DMS53 (cell line): ENCODE data around the gene DACT2.
A peak's percentile ranks its signal among the peaks of the same experiment; 100 is the strongest.

ENCODE experiments used
- DNase-seq: peaks from one replicate; lab custom pipeline; 2025; lab: John Stamatoyannopoulos, UW

DACT2 gene

GRCh38 chr6:168348186-168348585 lies 28.6 kb upstream of the DACT2 start:
- DNase-seq: no peak

- DNase-seq: no peak
Observed at GRCh38 chr6:168347615-168348014, 28.0 kb upstream of the DACT2 start.

- DNase-seq: no peak
Observed at GRCh38 chr6:168347053-168347452, 27.5 kb upstream of the DACT2 start.

GRCh38 chr6:168345896-168346754 lies 26.5 kb upstream of the DACT2 start:
- peak; percentile 52 for DNase-seq

- DNase-seq: no peak
Observed at GRCh38 chr6:168345266-168345665, 25.7 kb upstream of the DACT2 start.

- no peak for DNase-seq
Observed at GRCh38 chr6:168344338-168344737, 24.8 kb upstream of the DACT2 start.

- no peak for DNase-seq
Observed at GRCh38 chr6:168343239-168344150, 23.9 kb upstream of the DACT2 start.

GRCh38 chr6:168342636-168343035 lies 23.1 kb upstream of the DACT2 start:
- DNase-seq: no peak

- no peak for DNase-seq
Observed at GRCh38 chr6:168341280-168341900, 21.8 kb upstream of the DACT2 start.

- no peak for DNase-seq
Observed at GRCh38 chr6:168340819-168341218, 21.2 kb upstream of the DACT2 start.

- DNase-seq: no peak
Observed at GRCh38 chr6:168338777-168339176, 19.2 kb upstream of the DACT2 start.

GRCh38 chr6:168336967-168337366 lies 17.4 kb upstream of the DACT2 start:
- DNase-seq: no peak

GRCh38 chr6:168333989-168334388 lies 14.4 kb upstream of the DACT2 start:
- no peak for DNase-seq

- no peak for DNase-seq
Observed at GRCh38 chr6:168333491-168333890, 13.9 kb upstream of the DACT2 start.

GRCh38 chr6:168333039-168333438 lies 13.5 kb upstream of the DACT2 start:
- peak; percentile 52 for DNase-seq

- no peak for DNase-seq
Observed at GRCh38 chr6:168332020-168332419, 12.4 kb upstream of the DACT2 start.

- no peak for DNase-seq
Observed at GRCh38 chr6:168331058-168331457, 11.5 kb upstream of the DACT2 start.

GRCh38 chr6:168330403-168330802 lies 10.8 kb upstream of the DACT2 start:
- no peak for DNase-seq

GRCh38 chr6:168328086-168328485 lies 8.5 kb upstream of the DACT2 start:
- DNase-seq: no peak

GRCh38 chr6:168326294-168327261 lies 7.0 kb upstream of the DACT2 start:
- no peak for DNase-seq

GRCh38 chr6:168322966-168323365 lies 3.4 kb upstream of the DACT2 start:
- peak; percentile 4 for DNase-seq
